Fibroblast of skin of right biceps (primary cell): ENCODE results near the gene UTP11.

Source experiments
- DNase-seq: peaks from one replicate; pipeline ENCODE4 v3.0.0-alpha.2; 2013

UTP11 gene

GRCh38 chr1:38046884-38047602, 34.5 kb downstream of the UTP11 start:
- DNase-seq = peak; percentile 86

- no peak for DNase-seq
Measured at GRCh38 chr1:38047603-38048141, 35.1 kb downstream of the UTP11 start.

GRCh38 chr1:38050397-38051078, 38.0 kb downstream of the UTP11 start:
- no peak for DNase-seq

GRCh38 chr1:38051079-38051543, 38.6 kb downstream of the UTP11 start:
- no peak for DNase-seq

- DNase-seq = no peak
Measured at GRCh38 chr1:38052750-38053415, 40.3 kb downstream of the UTP11 start.

- DNase-seq = no peak
Measured at GRCh38 chr1:38053416-38054091, 41.0 kb downstream of the UTP11 start.

DNA sequence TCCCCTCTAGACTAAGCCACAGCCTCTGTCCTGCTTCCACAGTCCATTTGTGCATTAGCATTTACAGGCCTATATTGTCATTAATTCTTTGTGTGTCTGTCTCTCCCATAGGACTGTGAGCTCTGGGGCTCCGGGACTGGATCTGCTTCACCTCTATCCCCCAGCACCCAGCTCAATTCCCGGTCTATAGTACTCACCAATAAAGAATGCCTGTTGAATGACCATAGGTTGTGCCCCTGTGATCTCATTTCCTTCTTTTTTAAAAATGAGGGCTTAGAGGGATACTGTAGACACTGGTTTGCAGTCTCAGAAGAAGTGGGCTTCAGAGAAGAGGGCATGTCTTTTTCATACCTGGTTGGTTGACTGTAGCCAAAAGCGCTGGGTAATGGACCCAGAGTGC, 42.9 kb downstream of the UTP11 start:
- no peak for DNase-seq

GRCh38 chr1:38055965-38056364, 43.4 kb downstream of the UTP11 start:
- no peak for DNase-seq

DNA sequence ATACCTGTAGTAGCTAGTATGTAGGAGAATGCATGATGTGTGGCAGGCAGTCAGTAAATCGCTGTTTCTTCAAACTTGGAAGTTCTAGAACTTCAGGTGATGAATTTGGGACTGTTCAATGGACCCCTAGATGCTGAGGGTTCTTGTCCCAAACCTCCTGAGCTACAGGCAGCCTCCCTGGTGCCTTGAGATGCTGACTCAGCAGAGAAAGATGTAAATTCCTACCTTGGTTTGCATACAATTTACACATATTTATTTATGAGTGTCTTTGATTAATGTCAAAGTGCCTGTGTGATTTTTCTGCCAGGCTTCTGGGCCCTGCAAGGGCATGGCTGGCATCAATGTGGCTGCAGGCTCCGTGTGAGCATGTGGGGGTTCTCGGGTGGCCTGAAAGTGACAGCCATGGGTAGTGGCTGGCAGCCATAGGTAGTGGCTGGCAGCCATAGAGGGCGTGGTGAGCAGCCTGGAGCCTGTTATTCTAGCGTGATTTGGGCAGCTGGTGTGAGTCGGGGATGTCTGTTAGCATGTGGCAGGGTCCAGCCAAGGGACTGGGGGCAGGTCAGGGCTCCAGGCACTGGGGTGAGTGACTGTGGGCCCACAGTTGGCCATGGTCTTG, 47.2 kb downstream of the UTP11 start:
- no peak for DNase-seq

DNA sequence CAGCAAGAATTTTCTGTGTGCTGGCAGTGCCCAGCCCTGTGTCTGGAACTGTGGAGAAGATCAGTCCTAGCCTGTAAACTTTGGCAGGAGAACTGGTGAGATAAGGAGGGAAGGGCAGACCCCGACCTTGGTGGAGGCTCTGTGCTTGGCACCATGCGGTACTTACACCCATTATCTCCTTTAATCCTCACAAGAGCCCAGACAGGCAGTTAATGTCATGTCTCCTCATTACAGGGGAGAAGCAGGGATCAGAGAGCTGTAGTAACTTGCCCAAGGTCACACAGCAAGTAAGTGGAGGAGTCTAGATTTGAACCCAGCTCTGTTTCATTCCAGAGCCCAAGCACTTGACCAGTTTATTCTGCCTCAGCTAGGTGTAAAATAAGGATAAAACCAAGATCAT, 48.0 kb downstream of the UTP11 start:
- DNase-seq = no peak

GRCh38 chr1:38061290-38061689, 48.8 kb downstream of the UTP11 start:
- no peak for DNase-seq

- no peak for DNase-seq
Measured at GRCh38 chr1:38061883-38062328, 49.4 kb downstream of the UTP11 start.

GRCh38 chr1:38062361-38063288, 50.1 kb downstream of the UTP11 start:
- no peak for DNase-seq

- DNase-seq = no peak
Measured at GRCh38 chr1:38063616-38064015, 51.1 kb downstream of the UTP11 start.

DNA sequence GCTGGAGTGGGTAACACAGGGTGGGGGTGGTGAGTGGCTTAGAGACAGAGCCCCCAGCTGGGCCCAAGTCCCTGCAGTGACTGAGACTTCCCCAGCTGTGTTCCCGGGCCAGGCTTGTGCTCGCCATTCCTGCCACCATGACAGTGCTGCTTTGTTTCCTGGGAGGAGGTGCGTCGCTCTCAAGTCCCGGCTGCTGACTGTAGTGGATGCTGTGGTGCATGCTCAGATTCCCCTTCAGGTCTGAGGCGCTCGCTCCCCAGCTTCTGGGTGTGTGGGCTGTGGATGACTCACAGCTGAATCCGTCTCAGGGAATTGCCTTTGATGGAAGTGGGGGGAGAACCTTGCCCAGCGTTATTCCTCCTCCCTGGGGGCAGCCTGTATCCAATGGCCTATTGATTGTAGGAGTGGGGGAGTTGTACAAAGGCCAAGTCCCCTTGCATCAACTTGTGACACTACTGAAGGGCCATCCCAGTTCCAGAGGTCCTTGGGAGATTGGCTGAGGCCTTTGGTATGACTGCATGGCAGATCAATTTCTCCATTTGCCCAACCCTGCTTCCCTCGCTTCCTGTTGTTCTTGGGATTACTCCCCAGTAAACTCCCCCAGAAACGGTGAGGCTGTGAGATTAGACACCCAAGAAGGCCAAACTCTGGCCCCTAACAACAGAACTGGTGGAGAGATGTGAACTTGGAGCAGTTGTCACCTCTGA, 51.8 kb downstream of the UTP11 start:
- peak; percentile 92 for DNase-seq

DNA sequence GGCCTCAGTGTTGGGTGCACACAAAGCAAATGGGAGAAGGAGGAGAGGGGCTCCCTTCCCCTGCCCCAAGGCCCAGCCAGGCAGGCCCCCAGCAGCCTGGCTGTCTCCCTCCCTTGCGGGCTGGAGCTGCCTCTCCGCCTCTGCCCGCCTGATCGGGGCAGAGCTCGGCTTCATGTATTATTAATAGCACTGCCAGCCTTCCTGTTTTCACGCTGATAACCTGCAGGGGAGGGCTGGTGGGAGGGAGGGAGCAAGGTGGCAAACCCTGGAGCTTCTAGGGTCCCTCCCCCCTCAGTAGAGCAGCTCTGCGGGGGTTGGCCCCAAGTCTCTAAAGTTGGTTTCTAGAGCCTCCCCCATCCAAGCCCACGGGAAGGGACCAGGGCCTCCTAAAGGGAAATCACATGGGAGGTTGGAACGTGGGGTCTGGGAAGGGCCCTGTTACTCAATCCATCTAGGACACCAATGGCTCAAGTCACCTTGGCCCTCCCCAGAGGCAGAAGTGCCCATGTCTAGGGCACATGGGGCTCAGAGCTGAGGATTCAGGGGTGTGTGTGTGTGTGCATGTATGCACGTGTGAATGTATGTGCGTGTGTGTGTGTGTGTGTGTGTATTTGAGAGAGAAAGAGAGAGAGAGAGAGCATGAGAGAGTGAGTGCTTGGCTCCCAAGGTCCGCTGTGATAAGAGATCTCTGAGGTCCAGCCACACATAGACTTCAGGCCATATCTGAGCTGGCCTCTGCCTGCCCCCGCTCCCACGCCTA, 55.9 kb downstream of the UTP11 start:
- DNase-seq = no peak

DNA sequence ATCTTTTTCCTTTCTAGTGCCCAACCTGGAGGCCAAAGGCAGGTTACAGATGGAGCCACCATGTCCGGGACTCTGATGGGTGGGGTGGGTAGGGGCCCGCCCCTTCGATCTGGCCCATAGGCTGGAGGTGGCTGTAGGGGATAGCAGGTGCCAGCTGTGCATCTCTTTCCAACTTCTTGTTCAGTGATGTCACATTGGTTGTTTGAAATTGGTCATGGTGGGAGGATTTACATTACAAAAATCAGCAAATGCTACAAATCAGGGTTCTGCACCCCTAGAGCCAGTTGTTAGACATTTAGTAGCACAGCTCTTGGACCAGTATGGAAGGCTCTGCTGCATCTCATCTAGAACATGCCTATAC, 56.4 kb downstream of the UTP11 start:
- no peak for DNase-seq

GRCh38 chr1:38071312-38072256, 59.0 kb downstream of the UTP11 start:
- peak; percentile 31 for DNase-seq

DNA sequence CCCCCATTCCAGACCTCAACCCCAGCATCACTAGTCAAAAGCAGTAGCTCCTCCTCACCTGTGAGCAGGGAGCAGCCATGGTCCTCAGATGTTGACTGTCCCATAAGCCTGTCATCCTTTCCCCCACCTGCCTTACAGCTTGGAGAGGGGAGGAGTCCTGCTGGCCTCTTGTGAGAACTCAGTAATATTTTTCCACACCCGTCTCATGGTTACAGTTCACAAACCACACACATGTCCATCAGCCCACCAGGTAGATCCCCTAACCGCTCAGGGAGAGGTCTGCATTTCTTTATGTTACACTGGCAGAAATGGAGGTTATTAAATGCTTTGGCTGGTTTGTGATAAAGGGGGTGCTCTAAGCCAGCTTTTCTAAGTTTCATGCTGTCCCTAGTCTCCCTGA, 60.3 kb downstream of the UTP11 start:
- no peak for DNase-seq
